Duodenal mucosa (tissue), 2 donors: Measurements from ENCODE around the gene TDRD12.

Experiments
- H3K27ac ChIP-seq: one replicate; pipeline ENCODE4 v1.7.0; 2013; ENCODE audit warnings: low read depth, low read length
- H3K27me3 ChIP-seq, 2 donors: one replicate each; pipeline ENCODE4 v1.7.0; 2013; ENCODE audit warnings: low read length in 2 of 2, control low read depth in 1 of 2; ENCODE audit not compliant: insufficient read depth in 2 of 2, control insufficient read depth in 1 of 2
- H3K36me3 ChIP-seq, 2 donors: one replicate each; pipeline ENCODE4 v1.7.0; 2013; ENCODE audit warnings: low read length in 2 of 2, control low read depth in 1 of 2; ENCODE audit not compliant: insufficient read depth in 2 of 2, control insufficient read depth in 1 of 2
- H3K4me1 ChIP-seq, 2 donors: one replicate each; pipeline ENCODE4 v1.7.0; 2013; ENCODE audit warnings: low read length in 2 of 2, control low read depth in 1 of 2; ENCODE audit not compliant: insufficient read depth in 2 of 2, control insufficient read depth in 1 of 2
- H3K4me3 ChIP-seq, 2 donors: one replicate each; pipeline ENCODE4 v1.7.0; 2013; ENCODE audit warnings: low read length in 2 of 2, low read depth in 1 of 2
- H3K9ac ChIP-seq, 2 donors: one replicate each; pipeline ENCODE4 v1.7.0; 2013; ENCODE audit warnings: low read length in 2 of 2, low read depth in 1 of 2
- H3K9me3 ChIP-seq, 2 donors: one replicate each; pipeline ENCODE4 v1.7.0; 2013; ENCODE audit warnings: low read length in 2 of 2, control low read depth in 1 of 2; ENCODE audit not compliant: control insufficient read depth in 1 of 2

The TDRD12 gene

DNA sequence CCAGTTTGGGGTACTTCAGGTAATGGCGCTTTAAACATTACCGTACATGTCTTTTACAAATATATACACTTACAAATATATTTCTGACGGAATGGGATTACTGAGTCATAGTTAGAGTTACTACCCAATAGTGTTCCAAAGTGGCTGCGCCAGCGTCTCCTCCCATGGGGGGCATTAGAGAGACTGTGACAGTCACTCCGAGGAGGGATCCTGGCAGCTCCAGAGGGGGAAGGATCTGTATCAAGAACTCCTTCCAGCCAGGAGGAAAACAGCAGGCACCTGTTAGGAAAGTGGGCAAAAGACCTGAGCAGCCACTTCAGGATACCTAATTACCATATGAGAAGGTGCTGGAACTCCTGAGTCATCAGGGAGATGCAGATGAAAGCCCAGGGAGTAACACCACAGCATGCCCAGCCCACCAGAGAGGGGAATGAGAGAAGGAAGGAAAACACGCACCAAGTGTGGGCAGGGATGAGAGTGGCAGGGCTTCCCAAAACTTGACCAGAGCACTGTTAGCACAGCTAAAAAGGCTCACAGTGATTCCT lies 97.1 kb downstream of the TDRD12 start:
- no peak overlapping the region for H3K27ac ChIP-seq
- no peaks in the 10 kb centered on the region for H3K27me3 ChIP-seq
- peaks cover 3 to 14% of the 10 kb centered on the region in 2 donors for H3K4me1 ChIP-seq
- H3K9ac ChIP-seq, result no peak overlapping the region
- no peak overlapping the region for H3K4me3 ChIP-seq
- no peaks in the 10 kb centered on the region for H3K9me3 ChIP-seq
- H3K36me3 ChIP-seq, result no peaks in the 10 kb centered on the region

DNA sequence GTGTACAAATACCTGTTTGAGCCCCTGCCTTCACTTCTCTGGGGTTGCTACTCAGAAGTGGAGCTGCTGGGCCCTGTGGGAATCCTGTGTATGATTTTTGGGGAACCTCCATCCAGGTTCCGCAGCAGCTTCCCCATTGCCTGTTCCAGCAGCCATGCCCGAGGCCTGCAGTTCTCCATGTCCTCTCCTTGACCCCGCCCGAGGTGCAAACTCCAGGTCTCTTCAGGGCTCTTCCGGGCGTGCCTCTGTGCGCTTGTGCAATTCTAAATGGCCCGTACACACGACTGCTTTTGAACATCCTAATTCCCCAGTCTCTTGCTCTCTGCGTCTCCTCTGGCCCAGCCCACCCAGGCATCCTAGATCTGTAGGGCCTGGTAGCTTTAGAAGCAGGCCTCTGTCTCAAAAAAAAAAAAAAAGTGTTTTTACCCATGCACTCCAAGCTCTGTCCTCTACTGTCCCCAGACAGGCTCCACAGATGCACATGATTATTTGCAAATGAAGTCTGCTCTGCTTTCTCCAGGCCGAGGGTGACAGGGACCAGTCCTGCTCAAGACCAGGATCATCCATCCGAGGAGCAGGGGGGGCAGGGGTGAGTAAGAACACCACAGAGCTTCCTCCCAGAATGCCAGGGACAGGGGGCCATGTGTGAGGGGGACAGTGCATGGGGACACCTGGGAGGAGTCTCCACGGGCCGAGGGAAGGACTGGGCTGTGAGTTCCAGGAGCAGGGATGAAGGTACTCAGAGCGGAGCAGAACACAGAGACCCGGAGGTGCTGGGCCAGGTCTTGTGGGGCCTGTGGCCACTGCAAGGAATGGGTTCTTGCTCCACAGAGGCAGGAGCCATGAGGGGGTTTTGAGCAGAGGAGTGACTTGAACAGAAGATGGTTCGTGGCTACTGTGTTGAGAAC lies 98.3 kb downstream of the TDRD12 start:
- Histone ChIP-seq H3K9ac (no peak overlapping the region), H3K27me3 (no peaks in the 10 kb centered on the region), H3K4me3 (no peak overlapping the region), H3K4me1 (peaks cover 3 to 14% of the 10 kb centered on the region in 2 donors), H3K9me3 (no peaks in the 10 kb centered on the region), H3K27ac (no peak overlapping the region), H3K36me3 (no peaks in the 10 kb centered on the region)

GRCh38 chr19:32818536-32818935 lies 99.0 kb downstream of the TDRD12 start:
- Histone ChIP-seq H3K9ac (no peak overlapping the region), H3K27me3 (peaks cover 0 to 5% of the 10 kb centered on the region in 2 donors), H3K36me3 (no peaks in the 10 kb centered on the region), H3K27ac (no peak overlapping the region), H3K4me1 (peaks cover 3 to 14% of the 10 kb centered on the region in 2 donors), H3K9me3 (no peaks in the 10 kb centered on the region), H3K4me3 (no peak overlapping the region)

- Histone ChIP-seq H3K9ac (no peak overlapping the region), H3K27me3 (peaks cover 0 to 5% of the 10 kb centered on the region in 2 donors), H3K36me3 (no peaks in the 10 kb centered on the region), H3K4me1 (peaks cover 3 to 14% of the 10 kb centered on the region in 2 donors), H3K27ac (no peak overlapping the region), H3K9me3 (no peaks in the 10 kb centered on the region), H3K4me3 (no peak overlapping the region)
These were observed 100.1 kb downstream of the TDRD12 start for GRCh38 chr19:32819419-32820400.

DNA sequence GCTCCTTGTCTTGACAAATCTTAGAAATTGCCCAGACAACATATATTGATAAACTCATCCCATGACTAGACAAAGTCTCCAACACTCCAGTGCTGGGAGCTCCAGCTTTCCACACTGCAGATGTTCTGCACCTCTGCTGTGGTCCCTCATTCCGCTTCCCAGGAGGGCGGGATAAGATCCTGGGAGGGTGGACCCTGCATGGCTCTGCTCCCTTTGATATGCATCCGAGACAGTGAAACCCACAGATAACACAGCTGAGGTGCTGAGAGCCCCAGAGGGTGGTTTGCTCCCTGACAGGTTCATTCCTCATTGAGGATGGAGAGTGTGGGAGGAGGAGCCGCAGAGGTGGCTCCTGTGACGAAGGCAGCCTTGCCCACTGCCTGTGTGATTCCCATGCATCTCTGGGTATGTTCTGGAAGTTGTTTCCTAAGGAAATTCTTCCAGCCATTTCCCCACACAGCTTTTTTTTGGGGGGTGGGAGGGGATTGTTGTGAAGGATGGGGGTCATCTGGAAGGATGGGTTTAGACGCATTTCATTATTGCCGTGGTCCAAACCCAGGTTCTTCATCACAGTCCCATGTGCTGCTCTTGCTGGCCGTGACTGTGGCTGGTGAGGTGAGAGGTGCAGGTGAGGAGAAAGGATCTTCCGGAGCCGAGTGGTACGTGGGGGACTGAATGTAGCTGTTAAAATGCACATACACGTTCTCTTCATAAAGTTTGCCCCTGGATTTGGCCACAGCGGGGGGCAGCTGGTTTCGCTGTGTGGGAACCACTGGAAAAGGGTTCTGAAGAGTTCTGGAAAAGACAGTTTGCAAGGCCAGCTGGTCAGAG lies 103.6 kb downstream of the TDRD12 start:
- H3K27me3 ChIP-seq, result peaks cover 0 to 5% of the 10 kb centered on the region in 2 donors
- no peak overlapping the region for H3K4me3 ChIP-seq
- H3K9ac ChIP-seq, result no peak overlapping the region
- no peaks in the 10 kb centered on the region for H3K9me3 ChIP-seq
- H3K36me3 ChIP-seq, result no peaks in the 10 kb centered on the region
- H3K4me1 ChIP-seq, result peaks cover 3 to 7% of the 10 kb centered on the region in 2 donors
- no peak overlapping the region for H3K27ac ChIP-seq

DNA sequence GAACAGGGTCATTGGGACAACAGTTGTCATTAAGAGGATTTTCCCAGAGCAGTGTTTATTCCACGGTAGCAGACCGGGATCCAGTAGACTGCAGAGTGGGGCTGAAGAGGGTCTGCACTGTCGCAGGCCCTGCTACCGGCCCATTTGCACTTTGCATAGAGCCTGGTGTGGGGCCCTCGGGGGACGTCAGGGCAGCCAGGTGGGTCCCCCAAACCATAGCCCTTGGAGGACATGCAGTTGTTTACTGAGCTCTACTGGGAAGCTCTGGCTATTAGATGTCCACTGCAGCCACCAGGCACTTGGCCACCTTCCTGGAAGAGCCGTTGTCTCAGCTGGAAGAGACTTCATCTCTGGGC lies 104.2 kb downstream of the TDRD12 start:
- Histone ChIP-seq H3K4me1 (peaks cover 3 to 7% of the 10 kb centered on the region in 2 donors), H3K9me3 (no peaks in the 10 kb centered on the region), H3K27me3 (peaks cover 0 to 5% of the 10 kb centered on the region in 2 donors), H3K4me3 (no peak overlapping the region), H3K36me3 (peaks cover 0 to 5% of the 10 kb centered on the region in 2 donors), H3K27ac (no peak overlapping the region), H3K9ac (no peak overlapping the region)

GRCh38 chr19:32824191-32824751 lies 104.7 kb downstream of the TDRD12 start:
- Histone ChIP-seq H3K27ac (no peak overlapping the region), H3K4me3 (no peak overlapping the region), H3K9me3 (no peaks in the 10 kb centered on the region), H3K4me1 (peaks cover 3 to 7% of the 10 kb centered on the region in 2 donors), H3K36me3 (peaks cover 0 to 10% of the 10 kb centered on the region in 2 donors), H3K9ac (no peak overlapping the region), H3K27me3 (peaks cover 0 to 5% of the 10 kb centered on the region in 2 donors)

DNA sequence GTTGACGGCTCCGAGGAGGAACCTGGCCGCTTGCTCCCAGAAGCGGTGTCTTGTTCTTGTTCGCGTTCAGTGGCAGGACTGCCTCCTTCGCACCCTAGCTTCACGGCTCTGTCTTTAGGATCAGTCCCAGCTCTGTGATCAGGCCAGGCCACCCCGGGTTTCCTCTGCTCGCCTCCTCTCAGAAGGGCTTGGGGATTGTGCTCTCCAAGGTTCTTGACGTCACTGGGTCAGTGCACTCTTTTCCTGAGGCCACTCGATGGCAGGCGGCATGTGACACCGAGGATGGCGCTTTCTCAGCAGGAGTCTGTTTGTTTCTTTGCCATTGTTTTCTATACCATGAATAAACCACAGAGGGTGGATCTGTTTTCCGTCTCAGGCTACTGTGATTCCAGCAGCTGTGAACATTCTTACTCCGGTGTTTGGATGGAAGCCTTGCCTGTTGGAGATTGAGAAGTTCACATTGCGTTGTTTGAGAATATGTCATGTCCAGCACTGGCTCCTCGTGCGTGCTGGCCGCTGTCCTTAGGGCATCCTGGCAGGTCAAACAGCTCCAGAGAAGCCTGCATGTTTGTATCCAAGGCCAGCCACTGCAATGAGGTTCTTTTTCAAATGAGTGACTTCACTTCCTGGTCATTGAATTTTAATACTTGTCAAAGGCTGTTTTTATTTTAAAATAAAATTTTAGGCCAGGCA lies 105.5 kb downstream of the TDRD12 start:
- Histone ChIP-seq H3K27me3 (peaks cover 0 to 5% of the 10 kb centered on the region in 2 donors), H3K27ac (no peak overlapping the region), H3K36me3 (peaks cover 0 to 13% of the 10 kb centered on the region in 2 donors), H3K4me3 (no peak overlapping the region), H3K9me3 (no peaks in the 10 kb centered on the region), H3K4me1 (peaks cover 3 to 7% of the 10 kb centered on the region in 2 donors), H3K9ac (no peak overlapping the region)

GRCh38 chr19:32828139-32828538 lies 108.6 kb downstream of the TDRD12 start:
- no peak overlapping the region for H3K27ac ChIP-seq
- H3K9ac ChIP-seq, result no peak overlapping the region
- H3K4me1 ChIP-seq, result no peaks in the 10 kb centered on the region
- H3K27me3 ChIP-seq, result peaks cover 0 to 4% of the 10 kb centered on the region in 2 donors
- H3K36me3 ChIP-seq, result peaks cover 0 to 17% of the 10 kb centered on the region in 2 donors
- no peak overlapping the region for H3K4me3 ChIP-seq
- no peaks in the 10 kb centered on the region for H3K9me3 ChIP-seq
